WERI-Rb-1 (cell line): Measurements from ENCODE around the gene MYOZ3.
A peak's percentile ranks its signal among the peaks of the same experiment; 100 is the strongest.

Experiments
- DNase-seq: peaks from one replicate; pipeline ENCODE4 v3.0.0-alpha.2; 2020
- H3K27ac ChIP-seq: fragments of 250-450 bp; sonication (Bioruptor Pico); 2 replicates; pipeline ENCODE4 v1.5.1; 2020; ENCODE audit warnings: mild to moderate bottlenecking, moderate library complexity
- H3K27me3 ChIP-seq: fragments of 250-450 bp; sonication (Bioruptor Pico); 2 replicates; pipeline ENCODE4 v1.5.1; 2021; ENCODE audit warnings: mild to moderate bottlenecking, low read depth, moderate library complexity; ENCODE audit not compliant: insufficient read depth, severe bottlenecking
- H3K36me3 ChIP-seq: fragments of 250-450 bp; sonication (Bioruptor Pico); 2 replicates; pipeline ENCODE4 v1.5.1; 2020; ENCODE audit warnings: mild to moderate bottlenecking, moderate library complexity
- H3K4me3 ChIP-seq: 2 replicates; pipeline ENCODE4 v1.5.1; 2011; ENCODE audit warnings: low read depth, mild to moderate bottlenecking, control low read depth, low read length
- H3K9me3 ChIP-seq: fragments of 250-450 bp; sonication (Bioruptor Pico); 2 replicates; pipeline ENCODE4 v1.5.1; 2021; ENCODE audit warnings: mild to moderate bottlenecking, moderate library complexity; ENCODE audit not compliant: severe bottlenecking
- TF ChIP-seq, protein P1 (sequence below): IDR thresholded peaks from 2 replicates; pipeline ENCODE4 v1.5.1; 2011; ENCODE audit warnings: low read depth, mild to moderate bottlenecking, control low read depth, inconsistent platforms, low read length

MYOZ3 gene

DNA sequence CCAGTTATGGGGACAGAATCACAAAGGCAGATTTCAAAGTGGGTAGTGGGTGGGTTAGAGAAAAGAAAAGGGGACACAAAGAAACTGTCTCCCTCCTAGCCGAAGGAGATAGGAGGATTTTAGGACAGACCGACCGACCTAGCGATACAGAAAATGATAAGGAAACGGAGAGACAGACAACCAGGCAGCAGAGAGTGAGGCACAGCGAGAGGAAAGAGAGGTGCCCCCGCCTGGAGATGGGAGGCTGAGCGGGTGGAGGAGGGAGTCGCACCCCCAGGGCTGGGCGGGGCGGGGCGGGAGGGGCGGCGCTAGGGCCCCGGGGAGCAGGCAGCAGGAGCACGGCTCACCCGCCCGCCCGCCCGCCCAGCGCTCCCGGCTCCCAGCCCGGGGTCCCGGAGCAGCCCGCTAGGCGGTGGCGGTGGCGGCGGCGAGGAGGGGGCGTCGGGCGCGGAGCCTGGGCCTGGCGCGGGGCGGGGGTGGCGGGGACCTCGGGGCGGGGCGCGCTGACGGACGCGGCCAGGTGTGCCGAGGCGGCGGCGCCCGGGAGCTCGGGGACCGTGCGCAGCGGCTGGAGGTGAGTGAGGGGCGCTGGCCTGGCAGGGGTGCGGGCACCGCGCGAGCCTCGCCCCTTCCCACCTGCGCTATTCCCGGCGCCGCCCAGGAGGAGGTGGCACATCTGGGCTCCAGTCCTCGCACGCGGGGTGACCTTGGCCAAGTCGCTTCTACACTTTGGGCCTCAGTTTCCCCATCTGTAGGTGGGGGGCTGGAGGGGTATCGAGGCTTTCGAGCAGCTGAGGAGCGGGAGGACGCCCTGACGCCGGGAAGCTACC lies 36.5 kb upstream of the MYOZ3 start:
- Histone ChIP-seq H3K36me3 (no peaks in the 10 kb centered on the region), H3K27me3 (no peaks in the 10 kb centered on the region), H3K4me3 (peak overlapping the region; percentile 34), H3K9me3 (no peaks in the 10 kb centered on the region), H3K27ac (no peak overlapping the region)
- TF ChIP-seq, protein P1, sequence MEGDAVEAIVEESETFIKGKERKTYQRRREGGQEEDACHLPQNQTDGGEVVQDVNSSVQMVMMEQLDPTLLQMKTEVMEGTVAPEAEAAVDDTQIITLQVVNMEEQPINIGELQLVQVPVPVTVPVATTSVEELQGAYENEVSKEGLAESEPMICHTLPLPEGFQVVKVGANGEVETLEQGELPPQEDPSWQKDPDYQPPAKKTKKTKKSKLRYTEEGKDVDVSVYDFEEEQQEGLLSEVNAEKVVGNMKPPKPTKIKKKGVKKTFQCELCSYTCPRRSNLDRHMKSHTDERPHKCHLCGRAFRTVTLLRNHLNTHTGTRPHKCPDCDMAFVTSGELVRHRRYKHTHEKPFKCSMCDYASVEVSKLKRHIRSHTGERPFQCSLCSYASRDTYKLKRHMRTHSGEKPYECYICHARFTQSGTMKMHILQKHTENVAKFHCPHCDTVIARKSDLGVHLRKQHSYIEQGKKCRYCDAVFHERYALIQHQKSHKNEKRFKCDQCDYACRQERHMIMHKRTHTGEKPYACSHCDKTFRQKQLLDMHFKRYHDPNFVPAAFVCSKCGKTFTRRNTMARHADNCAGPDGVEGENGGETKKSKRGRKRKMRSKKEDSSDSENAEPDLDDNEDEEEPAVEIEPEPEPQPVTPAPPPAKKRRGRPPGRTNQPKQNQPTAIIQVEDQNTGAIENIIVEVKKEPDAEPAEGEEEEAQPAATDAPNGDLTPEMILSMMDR: no peak
- DNase-seq: no peak

DNA sequence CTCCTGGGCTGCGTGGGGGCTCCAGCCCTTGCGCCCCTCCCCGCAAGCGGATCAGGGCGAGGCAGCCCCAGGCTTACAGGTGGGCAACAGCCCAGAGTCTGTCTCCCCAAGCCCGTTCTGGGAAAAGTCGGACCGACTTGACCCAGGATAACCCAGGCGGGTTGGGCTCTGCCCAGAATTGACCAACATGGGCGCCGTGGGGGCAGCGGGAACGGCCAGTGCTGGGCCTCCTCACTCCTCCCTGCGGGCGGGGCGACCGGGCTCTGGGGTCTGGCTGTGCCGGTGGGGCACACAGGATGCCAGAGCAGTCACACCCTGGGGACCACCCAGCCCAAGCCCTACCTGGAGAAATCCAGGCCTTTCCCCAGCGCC lies 35.9 kb upstream of the MYOZ3 start:
- no peak for DNase-seq
- Histone ChIP-seq H3K27ac (no peak overlapping the region), H3K27me3 (no peaks in the 10 kb centered on the region), H3K36me3 (no peaks in the 10 kb centered on the region), H3K4me3 (peak overlapping the region; percentile 34), H3K9me3 (no peaks in the 10 kb centered on the region)
- TF ChIP-seq, protein P1: no peak

DNA sequence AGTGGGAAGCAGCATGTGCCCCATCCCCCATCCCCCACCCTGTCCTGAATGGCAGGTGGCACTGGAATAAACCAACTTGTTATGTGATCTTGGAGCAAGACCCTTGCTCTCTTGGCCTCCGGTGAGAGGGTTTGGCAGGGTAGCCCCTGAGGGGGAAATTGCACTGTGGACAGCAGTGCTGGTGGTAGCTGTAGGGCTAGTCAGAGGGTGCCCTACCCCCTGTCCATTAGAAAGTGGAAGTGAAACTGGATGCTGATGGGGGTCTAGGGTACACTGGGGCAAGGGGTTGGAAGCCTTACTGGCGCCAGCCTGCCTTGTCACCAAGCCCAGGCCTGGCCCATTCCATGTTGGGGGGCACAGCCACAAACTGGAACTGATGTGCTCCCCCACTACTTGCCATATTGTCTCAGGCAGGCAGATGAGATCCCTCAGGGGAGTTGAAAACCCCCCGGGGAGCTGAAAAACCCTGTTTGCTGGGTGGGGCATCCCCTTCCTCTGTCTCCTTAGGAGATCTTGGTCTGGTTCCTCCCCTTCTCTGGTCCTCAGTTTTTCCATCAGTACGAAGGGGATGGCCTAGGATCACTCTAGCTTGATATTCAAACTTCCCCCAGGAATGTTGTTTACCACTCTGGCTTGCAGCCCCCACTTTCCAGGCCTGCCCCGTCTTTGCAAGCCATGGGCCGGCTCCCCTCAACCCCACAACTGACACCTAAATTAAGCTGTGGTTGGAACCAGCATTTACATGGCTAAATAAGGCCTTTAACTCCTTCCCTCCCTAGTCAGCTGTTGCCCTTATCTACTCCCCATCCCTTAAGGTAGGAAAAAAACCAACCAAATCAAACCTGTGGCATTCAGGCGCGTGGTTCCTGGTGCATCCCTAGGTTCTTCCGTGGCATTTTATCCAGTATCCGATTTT lies 35.0 kb upstream of the MYOZ3 start:
- Histone ChIP-seq H3K4me3 (no peak overlapping the region), H3K27ac (no peak overlapping the region)
- TF ChIP-seq, protein P1: no peak

DNA sequence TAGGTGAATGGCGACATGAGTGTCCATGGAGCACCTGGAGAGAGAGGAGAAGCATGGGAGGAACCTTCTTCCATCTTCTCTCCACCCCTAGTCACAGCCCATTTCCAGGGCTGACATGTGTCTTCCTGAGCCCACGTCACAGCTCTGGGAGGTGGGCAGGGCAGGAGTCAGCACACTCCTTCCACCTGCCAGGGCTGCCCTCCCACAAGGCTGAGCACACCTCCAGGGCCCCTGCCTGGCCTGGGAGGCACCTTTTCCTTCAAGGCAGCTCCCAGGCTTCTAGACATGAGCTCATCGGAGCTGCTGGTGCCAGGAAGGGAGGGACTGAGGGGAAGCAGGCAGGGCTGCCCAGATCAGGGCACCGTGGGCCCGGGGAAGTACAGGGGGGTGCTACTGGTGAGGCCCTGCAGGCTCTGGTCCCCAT lies 34.2 kb upstream of the MYOZ3 start:
- Histone ChIP-seq H3K9me3 (no peaks in the 10 kb centered on the region), H3K36me3 (no peaks in the 10 kb centered on the region), H3K27ac (no peak overlapping the region), H3K4me3 (no peak overlapping the region), H3K27me3 (no peaks in the 10 kb centered on the region)
- TF ChIP-seq, protein P1: no peak
- DNase-seq: no peak

More for the DNA sequence above, 35.0 kb upstream of the MYOZ3 start:
- Histone ChIP-seq H3K27me3 (no peaks in the 10 kb centered on the region), H3K36me3 (no peaks in the 10 kb centered on the region), H3K9me3 (no peaks in the 10 kb centered on the region)
- no peak for DNase-seq

DNA sequence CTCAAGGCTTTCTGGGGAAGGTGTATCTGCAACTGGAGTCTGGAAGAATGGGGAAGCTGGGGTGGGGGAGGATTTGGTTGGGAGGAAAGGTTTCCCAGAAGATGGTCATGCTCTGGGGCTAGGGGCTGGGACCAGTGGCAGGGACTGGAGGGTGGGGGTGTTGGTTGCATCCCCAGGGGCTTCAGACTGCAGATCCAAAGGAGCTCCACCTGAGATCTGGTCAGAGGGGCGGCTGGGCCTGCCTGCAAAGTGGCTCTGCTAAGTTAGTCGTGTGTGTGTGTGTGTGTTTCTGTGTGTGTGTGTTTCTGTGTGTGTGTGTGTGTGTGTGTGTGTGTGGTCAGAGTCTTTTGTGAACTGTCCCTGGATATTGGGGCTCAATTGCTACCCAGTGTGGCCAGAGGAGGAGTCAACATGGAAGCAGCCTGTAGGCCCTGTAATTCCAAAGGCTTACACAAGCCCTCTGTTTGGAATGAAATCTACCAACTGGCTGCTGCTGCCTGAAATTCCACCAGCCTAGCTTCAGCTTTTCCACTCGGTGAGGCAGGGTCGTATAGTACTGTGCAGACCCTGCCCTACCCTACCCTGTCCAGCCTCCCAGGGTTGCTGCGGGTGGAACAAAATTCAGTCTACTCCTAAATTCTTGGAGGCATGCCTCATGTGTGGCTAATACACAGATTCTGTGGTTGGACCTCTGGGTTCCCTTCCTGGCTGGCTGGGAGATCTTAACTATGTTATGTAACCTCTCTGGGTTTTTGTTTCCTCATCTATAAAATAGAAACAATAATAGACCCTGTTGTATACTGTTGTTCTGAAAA lies 33.1 kb upstream of the MYOZ3 start:
- H3K27ac ChIP-seq: no peak overlapping the region

More for the DNA sequence above, 33.1 kb upstream of the MYOZ3 start:
- no peak for DNase-seq
- H3K27me3 ChIP-seq: no peaks in the 10 kb centered on the region
- no peaks in the 10 kb centered on the region for H3K36me3 ChIP-seq
- TF ChIP-seq, protein P1: no peak
- no peak overlapping the region for H3K4me3 ChIP-seq
- no peaks in the 10 kb centered on the region for H3K9me3 ChIP-seq
